SK-N-SH (cell line): ENCODE results near the gene PLOD3. TPM values are rescaled to one million over a fixed set of nuclear protein-coding genes. Genes with fewer than 3 reads are reported as not detected.

Experiments used
- CTCF ChIA-PET: fragments of 300-600, 350-600 bp; formaldehyde crosslinking; extraction: SDS; loops from one replicate; lab custom pipeline; 2021; lab: Yijun Ruan, JAX
- POLR2A ChIA-PET: fragments of 350-600 bp; sonication (Branson Sonifier 250); formaldehyde crosslinking; extraction: SDS; loops from one replicate; lab custom pipeline; 2020; ENCODE audit warnings: antibody characterized with exemption, inconsistent platforms; lab: Yijun Ruan, JAX
- DNase-seq: peaks from one replicate; pipeline ENCODE4 v3.0.0; 2012
- H2AFZ ChIP-seq: fragments of 200-600 bp; sonication (generic); 2 replicates; pipeline ENCODE4 v1.8.1; 2016; ENCODE audit warnings: antibody characterized with exemption, mild to moderate bottlenecking, low read depth
- H3F3A ChIP-seq: fragments of 200-600 bp; sonication (generic); replicated peaks from 2 replicates; pipeline ENCODE3; 2016; ENCODE audit warnings: antibody characterized with exemption, mild to moderate bottlenecking; ENCODE audit not compliant: insufficient read depth
- H3K27ac ChIP-seq, 2 experiments: fragments of 200-500 bp in 1 of 2; fragments of 200-600 bp in 1 of 2; sonication (Bioruptor generic) in 1 of 2; sonication (generic), shearing (Covaris generic) in 1 of 2; 2 replicates each; pipeline versions ENCODE4 v1.5.1 to v1.6.1; 2014 to 2016; ENCODE audit warnings: low read depth in 2 of 2, inconsistent platforms in 1 of 2, low read length in 1 of 2, mild to moderate bottlenecking in 1 of 2, mixed read lengths in 1 of 2
- H3K27me3 ChIP-seq: fragments of 200-600 bp; sonication (generic), shearing (Covaris generic); 2 replicates; pipeline ENCODE4 v1.6.1; 2016; ENCODE audit warnings: mixed run types; ENCODE audit not compliant: insufficient read depth
- H3K36me3 ChIP-seq, 2 experiments: fragments of 200-500 bp in 1 of 2; fragments of 200-600 bp in 1 of 2; sonication (Bioruptor generic) in 1 of 2; sonication (generic) in 1 of 2; replicated peaks in 1 of 2; 2 replicates each; pipeline versions ENCODE3 to v1.5.1; 2014 to 2016; ENCODE audit warnings: low read length in 1 of 2, mild to moderate bottlenecking in 1 of 2; ENCODE audit not compliant: insufficient read depth in 2 of 2, control insufficient read depth in 1 of 2
- H3K4me1 ChIP-seq, 2 experiments: fragments of 200-500 bp in 1 of 2; fragments of 200-600 bp in 1 of 2; sonication (Bioruptor generic) in 1 of 2; sonication (generic), shearing (Covaris generic) in 1 of 2; 2 replicates each; pipeline versions ENCODE4 v1.5.1 to v1.6.1; 2014 to 2016; ENCODE audit warnings: low read depth in 1 of 2, low read length in 1 of 2, mixed run types in 1 of 2; ENCODE audit not compliant: insufficient read depth in 2 of 2, control insufficient read depth in 1 of 2
- H3K4me2 ChIP-seq: fragments of 200-600 bp; sonication (generic), shearing (Covaris generic); 2 replicates; pipeline ENCODE4 v1.6.1; 2017; ENCODE audit warnings: mixed run types
- H3K4me3 ChIP-seq, 2 experiments: fragments of 200-500 bp in 1 of 2; fragments of 200-600 bp in 1 of 2; sonication (Bioruptor generic) in 1 of 2; sonication (generic), shearing (Covaris generic) in 1 of 2; 2 replicates each; pipeline versions ENCODE4 v1.5.1 to v1.8.1; 2014 to 2016; ENCODE audit warnings: low read depth in 2 of 2, inconsistent platforms in 1 of 2, low read length in 1 of 2, mild to moderate bottlenecking in 1 of 2, mixed read lengths in 1 of 2, moderate library complexity in 1 of 2
- H3K79me2 ChIP-seq: fragments of 200-600 bp; sonication (generic); 2 replicates; pipeline ENCODE4 v1.8.1; 2017; ENCODE audit warnings: mild to moderate bottlenecking; ENCODE audit not compliant: insufficient read depth
- H3K9ac ChIP-seq: fragments of 200-600 bp; sonication (generic); 2 replicates; pipeline ENCODE4 v1.6.1; 2017; ENCODE audit warnings: mixed run types
- H3K9me2 ChIP-seq: fragments of 200-600 bp; sonication (generic); 2 replicates; pipeline ENCODE4 v1.6.1; 2017; ENCODE audit warnings: mixed run types
- H3K9me3 ChIP-seq: fragments of 200-600 bp; sonication (generic); 2 replicates; pipeline ENCODE4 v1.6.1; 2017; ENCODE audit warnings: mixed run types, mild to moderate bottlenecking, moderate library complexity
- H4K20me1 ChIP-seq: fragments of 200-600 bp; sonication (generic); 2 replicates; pipeline ENCODE4 v1.6.1; 2017; ENCODE audit warnings: mild to moderate bottlenecking, mixed run types; ENCODE audit not compliant: insufficient read depth
- ELF1 ChIP-seq: IDR thresholded peaks from 2 replicates; pipeline ENCODE4 v1.4.0; 2012
- EZH2phosphoT487 ChIP-seq: fragments of 200-600 bp; sonication (generic); IDR thresholded peaks from 2 replicates; pipeline ENCODE4 v1.6.1; 2017; ENCODE audit warnings: low read depth, mixed run types, mild to moderate bottlenecking, antibody characterized with exemption, moderate library complexity, borderline replicate concordance
- GATA2 ChIP-seq: sonication (generic); formaldehyde crosslinking; IDR thresholded peaks from 2 replicates; pipeline ENCODE4 v1.5.0; 2020; ENCODE audit warnings: mild to moderate bottlenecking, missing genetic modification reagents
- MEF2A ChIP-seq: IDR thresholded peaks from 2 replicates; pipeline ENCODE4 v1.4.0; 2012; ENCODE audit warnings: low read depth, borderline replicate concordance
- REST ChIP-seq: IDR thresholded peaks from 2 replicates; pipeline ENCODE4 v1.6.1; 2012; ENCODE audit warnings: mild to moderate bottlenecking, low read depth, low read length, moderate library complexity
- RFX5 ChIP-seq: IDR thresholded peaks from 2 replicates; pipeline ENCODE4 v1.6.1; 2012; ENCODE audit warnings: mild to moderate bottlenecking, improper control_type of control experiment, low read length
- RXRA ChIP-seq: IDR thresholded peaks from 2 replicates; pipeline ENCODE4 v1.4.0; 2012; ENCODE audit warnings: low read depth, mild to moderate bottlenecking, borderline replicate concordance
- WGBS: methylation state at CpG from one replicate; pipeline ENCODE4 v1.1.6; 2017; ENCODE audit warnings: low lambda C conversion rate; 5-methylcytosine and 5-hydroxymethylcytosine counted together
- polyA plus RNA-seq, 3 experiments: library from polyadenylated mRNA; depleted of rRNA; stranded (reverse); fragments of >200 nt; gene quantifications; 2 replicates each; pipeline ENCODE4 v1.2.3, GENCODE V29; 2012

The PLOD3 gene
- polyA plus RNA-seq, 1 of the 3 experiments (the other 2 are of a cell fraction), result 276 TPM

- CTCF ChIA-PET, result interaction anchor here (1.5 kb wide), 2 partner anchors 42 to 114 kb away, joined by 3 to 6 read pairs; partner anchors contain the start of gene SERPINE1
- Histone ChIP-seq H4K20me1 (peaks cover 12% of the 10 kb centered on the region; the same call in 1 of the 2 replicates), H3K9ac (no peak overlapping the region), H3K79me2 (peaks cover 50% of the 10 kb centered on the region), H3K9me3 (no peaks in the 10 kb centered on the region), H3K4me3 (no peak overlapping the region), H3K9me2 (no peaks in the 10 kb centered on the region), H3F3A (peaks cover 8% of the 10 kb centered on the region), H3K4me1 (peaks cover 7 to 13% of the 10 kb centered on the region in 2 experiments; a peak in 1 of 4 replicates), H3K36me3 (peaks cover 39 to 40% of the 10 kb centered on the region in 2 experiments), H2AFZ (no peak overlapping the region), H3K4me2 (no peak overlapping the region), H3K27me3 (no peaks in the 10 kb centered on the region), H3K27ac (no peak overlapping the region)
- DNase-seq, result no peak
- 94% methylated on average over 12 of the region's 12 CpGs for WGBS
- POLR2A ChIA-PET, result no interaction called here
- no peak for TF ChIP-seq ELF1
- no peak for TF ChIP-seq REST
- no peak for TF ChIP-seq RXRA
- no peak for TF ChIP-seq GATA2 (CRISPR knock-in tag)
- TF ChIP-seq RFX5, result no peak
- TF ChIP-seq MEF2A, result no peak
These were observed 23.6 kb upstream of the PLOD3 start for GRCh38 chr7:101241015-101241363.

- no peak for TF ChIP-seq EZH2phosphoT487
- no peak overlapping the region for H3K27ac ChIP-seq
- peak; percentile 17 for DNase-seq
- no peak overlapping the region for H3K9ac ChIP-seq
- H3F3A ChIP-seq, result peaks cover 8% of the 10 kb centered on the region
- no peaks in the 10 kb centered on the region for H3K27me3 ChIP-seq
- peaks cover 36 to 43% of the 10 kb centered on the region in 2 experiments for H3K36me3 ChIP-seq
- 92% methylated on average over 32 of the region's 32 CpGs for WGBS
- no peak overlapping the region for H3K4me3 ChIP-seq
- no peak overlapping the region for H3K4me2 ChIP-seq
- no peaks in the 10 kb centered on the region for H3K9me3 ChIP-seq
- no peaks in the 10 kb centered on the region for H3K9me2 ChIP-seq
- H3K4me1 ChIP-seq, result peaks cover 7% of the 10 kb centered on the region in 2 experiments; a peak in 1 of 4 replicates
- no peak overlapping the region for H2AFZ ChIP-seq
- ChIA-PET POLR2A (no interaction called here), CTCF (interaction anchor here (1.5 kb wide), 1 partner anchor 42 kb away, joined by 6 read pairs; no protein-coding TSS in a partner anchor)
- peaks cover 12% of the 10 kb centered on the region; the same call in 1 of the 2 replicates for H4K20me1 ChIP-seq
- peaks cover 44% of the 10 kb centered on the region for H3K79me2 ChIP-seq
These were observed 23.0 kb upstream of the PLOD3 start for GRCh38 chr7:101240226-101241014.
